ENCODE results near the gene NOPCHAP1. TPM values are rescaled to one million over a fixed set of nuclear protein-coding genes. Genes with fewer than 3 reads are reported as not detected.

Gene NOPCHAP1
- total and polyA plus RNA-seq, 10 of the 15 experiments (the other 5 are each of a cell fraction or from before 2014, with no cell fraction given): 28.0 to 115 (median 40.9) TPM

DNA sequence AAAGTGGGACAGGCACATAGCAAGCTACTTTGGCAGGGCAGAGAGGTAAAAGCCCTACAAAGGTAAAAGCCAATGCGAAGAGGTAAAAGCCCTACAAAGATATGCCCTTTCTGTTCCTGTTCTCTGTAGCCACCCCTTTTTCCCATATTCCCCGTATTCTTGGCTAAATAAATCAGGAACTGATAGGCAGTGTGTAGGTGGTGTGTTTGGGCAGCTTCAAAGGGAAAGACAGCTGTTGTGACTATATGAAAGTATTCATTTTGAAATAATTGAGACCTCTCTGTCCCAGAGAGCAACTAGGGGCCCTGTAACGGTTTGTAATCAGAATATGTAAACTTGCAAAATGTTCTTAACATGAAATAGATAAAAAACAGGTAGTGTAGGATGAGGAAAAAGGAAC, 16.8 kb upstream of the NOPCHAP1 start (continued):
- TF ChIP-seq, protein P1, sequence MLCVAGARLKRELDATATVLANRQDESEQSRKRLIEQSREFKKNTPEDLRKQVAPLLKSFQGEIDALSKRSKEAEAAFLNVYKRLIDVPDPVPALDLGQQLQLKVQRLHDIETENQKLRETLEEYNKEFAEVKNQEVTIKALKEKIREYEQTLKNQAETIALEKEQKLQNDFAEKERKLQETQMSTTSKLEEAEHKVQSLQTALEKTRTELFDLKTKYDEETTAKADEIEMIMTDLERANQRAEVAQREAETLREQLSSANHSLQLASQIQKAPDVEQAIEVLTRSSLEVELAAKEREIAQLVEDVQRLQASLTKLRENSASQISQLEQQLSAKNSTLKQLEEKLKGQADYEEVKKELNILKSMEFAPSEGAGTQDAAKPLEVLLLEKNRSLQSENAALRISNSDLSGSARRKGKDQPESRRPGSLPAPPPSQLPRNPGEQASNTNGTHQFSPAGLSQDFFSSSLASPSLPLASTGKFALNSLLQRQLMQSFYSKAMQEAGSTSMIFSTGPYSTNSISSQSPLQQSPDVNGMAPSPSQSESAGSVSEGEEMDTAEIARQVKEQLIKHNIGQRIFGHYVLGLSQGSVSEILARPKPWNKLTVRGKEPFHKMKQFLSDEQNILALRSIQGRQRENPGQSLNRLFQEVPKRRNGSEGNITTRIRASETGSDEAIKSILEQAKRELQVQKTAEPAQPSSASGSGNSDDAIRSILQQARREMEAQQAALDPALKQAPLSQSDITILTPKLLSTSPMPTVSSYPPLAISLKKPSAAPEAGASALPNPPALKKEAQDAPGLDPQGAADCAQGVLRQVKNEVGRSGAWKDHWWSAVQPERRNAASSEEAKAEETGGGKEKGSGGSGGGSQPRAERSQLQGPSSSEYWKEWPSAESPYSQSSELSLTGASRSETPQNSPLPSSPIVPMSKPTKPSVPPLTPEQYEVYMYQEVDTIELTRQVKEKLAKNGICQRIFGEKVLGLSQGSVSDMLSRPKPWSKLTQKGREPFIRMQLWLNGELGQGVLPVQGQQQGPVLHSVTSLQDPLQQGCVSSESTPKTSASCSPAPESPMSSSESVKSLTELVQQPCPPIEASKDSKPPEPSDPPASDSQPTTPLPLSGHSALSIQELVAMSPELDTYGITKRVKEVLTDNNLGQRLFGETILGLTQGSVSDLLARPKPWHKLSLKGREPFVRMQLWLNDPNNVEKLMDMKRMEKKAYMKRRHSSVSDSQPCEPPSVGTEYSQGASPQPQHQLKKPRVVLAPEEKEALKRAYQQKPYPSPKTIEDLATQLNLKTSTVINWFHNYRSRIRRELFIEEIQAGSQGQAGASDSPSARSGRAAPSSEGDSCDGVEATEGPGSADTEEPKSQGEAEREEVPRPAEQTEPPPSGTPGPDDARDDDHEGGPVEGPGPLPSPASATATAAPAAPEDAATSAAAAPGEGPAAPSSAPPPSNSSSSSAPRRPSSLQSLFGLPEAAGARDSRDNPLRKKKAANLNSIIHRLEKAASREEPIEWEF (IDR thresholded peaks at IDR 0.05; ENCODE audit: insufficient replicate concordance, low read depth, low read length): no peak
- TF ChIP-seq EED (IDR thresholded peaks at IDR 0.05; ENCODE audit: low read depth): peak; percentile 45; the same call in 1 of the 2 replicates

DNA sequence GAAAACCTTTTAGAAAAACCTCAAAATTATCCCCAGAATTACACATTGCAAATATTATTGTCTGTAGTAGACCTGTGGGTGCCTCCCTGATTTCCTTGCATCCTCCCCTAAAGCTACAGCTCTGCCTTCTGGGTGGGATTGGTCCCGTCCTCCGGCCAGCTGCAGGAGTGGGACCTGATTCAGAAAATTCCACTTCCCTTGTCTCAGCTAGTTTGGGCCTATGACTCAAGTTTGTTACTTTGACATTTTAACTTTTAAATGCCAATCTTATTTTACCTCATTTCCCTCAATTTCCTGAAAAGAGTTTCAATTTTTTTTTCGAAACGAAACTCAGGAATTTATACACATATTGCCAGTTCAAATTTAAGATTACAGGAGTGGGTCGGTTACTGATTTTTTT, 14.8 kb upstream of the NOPCHAP1 start:
- DNase-seq (ENCODE audit: low read depth, low spot score) (no peak), ATAC-seq (no peak), FAIRE-seq (no peak)
- Histone ChIP-seq H3K9ac (ENCODE audit: control insufficient read depth, insufficient read depth, low read length) (no peak overlapping the region), H3K4me3 (no peak overlapping the region), H2AFZ (ENCODE audit: control insufficient read depth, low read depth, low read length) (no peak overlapping the region), H4K20me1 (ENCODE audit: control insufficient read depth, insufficient read depth) (no peaks in the 10 kb centered on the region), H3K79me2 (ENCODE audit: control insufficient read depth, insufficient read depth, low read length) (no peaks in the 10 kb centered on the region), H3K4me1 (ENCODE audit: control insufficient read depth, insufficient read depth, low read length) (peaks cover 29% of the 10 kb centered on the region), H3K36me3 (ENCODE audit: control insufficient read depth in 2 of 2, insufficient read depth in 2 of 2, low read length in 1 of 2) (no peaks in the 10 kb centered on the region), H3K27me3 (replicated peaks in 1 of 2; ENCODE audit: control insufficient read depth in 2 of 2, insufficient read depth in 2 of 2, low read length in 1 of 2) (no peaks in the 10 kb centered on the region), H3K27ac (ENCODE audit: control insufficient read depth, insufficient read depth) (no peak overlapping the region), H3K4me2 (ENCODE audit: control insufficient read depth, insufficient read depth) (no peak overlapping the region), H3K9me3 (replicated peaks; ENCODE audit: control insufficient read depth, insufficient read depth, low read length) (no peaks in the 10 kb centered on the region)
- RAD21 ChIA-PET (ENCODE audit: unreplicated experiment): interaction anchor here (0.6 kb wide), 1 partner anchor 781 kb away, joined by 3 read pairs; no protein-coding TSS in a partner anchor
- no TSS peak for BruUV-seq (replicated peaks)
- SMC1A ChIA-PET (ENCODE audit: uncharacterized antibody, unreplicated experiment): interaction anchor here (0.8 kb wide), 1 partner anchor 41 kb away, joined by 3 read pairs; no protein-coding TSS in a partner anchor
- 75% methylated on average over 5 of the region's 5 CpGs for WGBS (ENCODE audit: insufficient coverage, insufficient replicate concordance, low lambda C conversion rate, missing lambda C conversion rate)
- CTCF ChIA-PET: interaction anchor here (0.9 to 1.2 kb wide), 2 partner anchors 18 to 35 kb away, joined by 3 to 4 read pairs; no protein-coding TSS in a partner anchor
- TF ChIP-seq STAT1 (conservative IDR thresholded peaks at IDR 0.05): no peak
- POLR2A ChIA-PET: interaction anchor here (1.3 kb wide), 1 partner anchor 13 kb away, joined by 3 read pairs; no protein-coding TSS in a partner anchor
- in situ Hi-C loops (cut with MboI): no loop called here
- intact Hi-C loops (cut with micrococcal nuclease; ENCODE audit: unreplicated experiment): no loop called here
